ENCODE results near the gene PSME2. TPM values are rescaled to one million over a fixed set of nuclear protein-coding genes. Genes with fewer than 3 reads are reported as not detected.

PSME2 gene, protein sequence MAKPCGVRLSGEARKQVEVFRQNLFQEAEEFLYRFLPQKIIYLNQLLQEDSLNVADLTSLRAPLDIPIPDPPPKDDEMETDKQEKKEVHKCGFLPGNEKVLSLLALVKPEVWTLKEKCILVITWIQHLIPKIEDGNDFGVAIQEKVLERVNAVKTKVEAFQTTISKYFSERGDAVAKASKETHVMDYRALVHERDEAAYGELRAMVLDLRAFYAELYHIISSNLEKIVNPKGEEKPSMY
- total RNA-seq (2021): 125 and 126 TPM in 2 replicates
- long read RNA-seq, transcript PSME2-204 (7 exons, 2,754 nt): minor isoform, 6 of 156 reads
- long read RNA-seq, transcript PSME2-201 (11 exons, 1,404 nt): major isoform, 110 of 156 reads
- long read RNA-seq, partial matches to known transcripts: 6 of 156 reads
- long read RNA-seq, other reads (novel, unspliced or antisense): 28 of 156 reads

GRCh38 chr14:24146453-24146977 lies at the start of gene PSME2:
Gene PSME2, minus strand, starts transcription at chr14:24146610. Its CDS starts 29 bp downstream, at chr14:24146581.
- peak within 1 kb of the TSS; percentile 86 for H3K9ac ChIP-seq (ENCODE audit: extremely low read depth, insufficient read length, low read length)
- peak within 1 kb of the TSS; percentile 77 for H3K18ac ChIP-seq (ENCODE audit: insufficient read length, low read depth, low read length)
- no peak within 1 kb of the TSS for H3T11ph ChIP-seq (ENCODE audit: low read length)
- no peak within 1 kb of the TSS for H3K23ac ChIP-seq (ENCODE audit: insufficient read length, low read depth, low read length)
- H3K4ac ChIP-seq (ENCODE audit: low read depth, low read length): no peak within 1 kb of the TSS
- no CpG with 5 or more reads among the region's 25 CpGs for WGBS (ENCODE audit: extremely low coverage, insufficient read length, low lambda C conversion rate)
- H2BK20ac ChIP-seq (ENCODE audit: low read depth, low read length, poor library complexity, severe bottlenecking): no peak within 1 kb of the TSS
- no peaks in the 10 kb centered on the region for H3K9me3 ChIP-seq (ENCODE audit: control insufficient read depth, low read depth, low read length)
- no peaks in the 10 kb centered on the region for H4K20me1 ChIP-seq (ENCODE audit: control insufficient read depth, insufficient read depth, insufficient read length)
- H2BK120ac ChIP-seq (ENCODE audit: low read depth, low read length, poor library complexity, severe bottlenecking): no peak within 1 kb of the TSS
- no peaks in the 10 kb centered on the region for H3K27me3 ChIP-seq (ENCODE audit: insufficient read depth, low read length)
- no peak within 1 kb of the TSS for H4K5ac ChIP-seq (ENCODE audit: insufficient read length, low read depth, low read length)
- H2AFZ ChIP-seq (ENCODE audit: low read length): no peak within 1 kb of the TSS
- H2BK5ac ChIP-seq (ENCODE audit: insufficient read length, low read length): no peak within 1 kb of the TSS
- peak within 1 kb of the TSS; percentile 83 for H3K4me2 ChIP-seq (ENCODE audit: insufficient read depth, insufficient read length, low read length)
- H3K36me3 Mint-ChIP-seq (ENCODE audit: insufficient read depth in 1 of 3, low read depth in 3 of 3): peaks cover 15 to 58% (median 55%) of the 10 kb centered on the region in 3 experiments
- DNase-seq: peak; percentile 99
- TF ChIP-seq, protein P1, sequence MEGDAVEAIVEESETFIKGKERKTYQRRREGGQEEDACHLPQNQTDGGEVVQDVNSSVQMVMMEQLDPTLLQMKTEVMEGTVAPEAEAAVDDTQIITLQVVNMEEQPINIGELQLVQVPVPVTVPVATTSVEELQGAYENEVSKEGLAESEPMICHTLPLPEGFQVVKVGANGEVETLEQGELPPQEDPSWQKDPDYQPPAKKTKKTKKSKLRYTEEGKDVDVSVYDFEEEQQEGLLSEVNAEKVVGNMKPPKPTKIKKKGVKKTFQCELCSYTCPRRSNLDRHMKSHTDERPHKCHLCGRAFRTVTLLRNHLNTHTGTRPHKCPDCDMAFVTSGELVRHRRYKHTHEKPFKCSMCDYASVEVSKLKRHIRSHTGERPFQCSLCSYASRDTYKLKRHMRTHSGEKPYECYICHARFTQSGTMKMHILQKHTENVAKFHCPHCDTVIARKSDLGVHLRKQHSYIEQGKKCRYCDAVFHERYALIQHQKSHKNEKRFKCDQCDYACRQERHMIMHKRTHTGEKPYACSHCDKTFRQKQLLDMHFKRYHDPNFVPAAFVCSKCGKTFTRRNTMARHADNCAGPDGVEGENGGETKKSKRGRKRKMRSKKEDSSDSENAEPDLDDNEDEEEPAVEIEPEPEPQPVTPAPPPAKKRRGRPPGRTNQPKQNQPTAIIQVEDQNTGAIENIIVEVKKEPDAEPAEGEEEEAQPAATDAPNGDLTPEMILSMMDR (conservative IDR thresholded peaks at IDR 0.05): no peak
- H3K27ac Mint-ChIP-seq: peak within 1 kb of the TSS; percentile 96 to 99 (median 98)
- H2BK12ac ChIP-seq (ENCODE audit: insufficient read length, low read depth, low read length): no peak within 1 kb of the TSS
- H3K23me2 ChIP-seq (ENCODE audit: insufficient read length, low read depth, low read length, poor library complexity, severe bottlenecking): peaks cover 19% of the 10 kb centered on the region
- no peak within 1 kb of the TSS for H3K56ac ChIP-seq (ENCODE audit: insufficient read length, low read depth, low read length)
- peak within 1 kb of the TSS; percentile 96 to 99 for H3K4me3 Mint-ChIP-seq
- H3K27me3 Mint-ChIP-seq (ENCODE audit: low read depth): no peaks in the 10 kb centered on the region
- H3K79me1 ChIP-seq (ENCODE audit: insufficient read depth, low read depth, low read length, poor library complexity, severe bottlenecking): peaks cover 4% of the 10 kb centered on the region
- H2BK15ac ChIP-seq (ENCODE audit: low read depth, low read length): no peak within 1 kb of the TSS
- peaks cover 24% of the 10 kb centered on the region in 2 experiments for H3K4me1 Mint-ChIP-seq
- H3K9me3 Mint-ChIP-seq: no peaks in the 10 kb centered on the region
- peak within 1 kb of the TSS; percentile 81; the same call in 1 of the 2 replicates for H3K14ac ChIP-seq (ENCODE audit: insufficient read depth, low read length)
- H4K91ac ChIP-seq (ENCODE audit: insufficient read length, low read depth, low read length): no peak within 1 kb of the TSS
- H3K79me2 ChIP-seq (ENCODE audit: insufficient read depth, low read length): peaks cover 8% of the 10 kb centered on the region; the same call in 1 of the 2 replicates
- H2AK5ac ChIP-seq (ENCODE audit: insufficient read length, low read length): no peak within 1 kb of the TSS
- H4K8ac ChIP-seq (replicated peaks; ENCODE audit: insufficient read length, low read depth, low read length): no peak within 1 kb of the TSS
- no peak within 1 kb of the TSS for H3K27ac ChIP-seq (ENCODE audit: insufficient read length, low read depth, low read length)
- H3K4me1 ChIP-seq (ENCODE audit: insufficient read depth, low read length): no peaks in the 10 kb centered on the region
